Thyroid gland (tissue), 4 donors: Measurements from ENCODE around the gene LRFN2. TPM values are rescaled to one million over a fixed set of nuclear protein-coding genes. Genes with fewer than 3 reads are reported as not detected.

Experiments used
- DNase-seq, 2 donors: peaks; one replicate each; pipeline ENCODE4 v3.0.0-alpha.2; 2019
- H3K27ac ChIP-seq, 3 donors: fragments of 200-600 bp; sonication (generic); 1 replicate in 2 of 3; 2 replicates in 1 of 3; pipeline ENCODE4 v1.5.1; 2016 to 2019; ENCODE audit warnings: mild to moderate bottlenecking in 1 of 3, moderate library complexity in 1 of 3
- H3K27me3 ChIP-seq: fragments of 200-600 bp; sonication (generic); one replicate; pipeline ENCODE4 v1.5.1; 2019
- H3K36me3 ChIP-seq, 2 donors: fragments of 200-600 bp; sonication (generic); one replicate each; pipeline ENCODE4 v1.5.1; 2016 to 2019
- H3K4me1 ChIP-seq, 2 donors: fragments of 200-600 bp; sonication (generic); one replicate each; pipeline ENCODE4 v1.5.1; 2017 to 2019
- H3K4me3 ChIP-seq, 3 donors: fragments of 200-600 bp; sonication (generic); replicated peaks in 1 of 3; 1 replicate in 2 of 3; 2 replicates in 1 of 3; pipeline ENCODE4 v1.5.1; 2016; ENCODE audit warnings: mild to moderate bottlenecking in 1 of 3
- H3K9me3 ChIP-seq: fragments of 200-600 bp; sonication (generic); one replicate; pipeline ENCODE4 v1.5.1; 2017
- CTCF ChIP-seq, 6 experiments: fragments of 200-600 bp in 3 of 6; fragments of 450-650 bp in 3 of 6; sonication (generic) in 3 of 6; IDR thresholded peaks; one replicate each; pipeline ENCODE4 v1.5.1; 2016 to 2019; ENCODE audit warnings: antibody characterized with exemption in 6 of 6, mild to moderate bottlenecking in 2 of 6, inconsistent platforms in 1 of 6, moderate library complexity in 1 of 6
- POLR2A ChIP-seq, 2 donors: fragments of 450-650 bp; IDR thresholded peaks; one replicate each; pipeline ENCODE4 v1.6.1; 2017; ENCODE audit warnings: antibody characterized with exemption in 2 of 2, mild to moderate bottlenecking in 2 of 2, moderate library complexity in 1 of 2
- WGBS, 2 donors: methylation state at CpG; one replicate each; pipeline ENCODE4 v1.1.5; 2017; 5-methylcytosine and 5-hydroxymethylcytosine counted together
- intact Hi-C: fragments of 100-400 bp; cut with DNase I; formaldehyde crosslinking; loops from one replicate; pipeline ENCODE4 v1.15.1; 2023
- total RNA-seq, 4 donors: library from RNA; depleted of rRNA; stranded (reverse); fragments of >200 nt; gene quantifications; one replicate each; pipeline ENCODE4 v1.2.3, GENCODE V29; 2016

The LRFN2 gene
- total RNA-seq, 4 donors from 2014 or later: 0.13 TPM; not detected in 3

GRCh38 chr6:40559056-40559455, 28.1 kb downstream of the LRFN2 start:
- Histone ChIP-seq H3K4me1 (peaks cover 17 to 37% of the 10 kb centered on the region in 2 donors), H3K27me3 (no peaks in the 10 kb centered on the region), H3K9me3 (no peaks in the 10 kb centered on the region), H3K27ac (no peak overlapping the region), H3K36me3 (no peaks in the 10 kb centered on the region), H3K4me3 (no peak overlapping the region)
- 88 to 98% methylated on average over 4 of the region's 4 CpGs for WGBS, 2 donors
- intact Hi-C loops: no loop called here
- TF ChIP-seq CTCF (IDR thresholded peaks at IDR 0.05) (no peak), POLR2A (IDR thresholded peaks at IDR 0.05) (no peak)
- DNase-seq: no peak

- H3K4me1 ChIP-seq: peaks cover 16 to 33% of the 10 kb centered on the region in 2 donors
- H3K4me3 ChIP-seq: no peak overlapping the region
- DNase-seq: no peak
- H3K36me3 ChIP-seq: no peaks in the 10 kb centered on the region
- TF ChIP-seq CTCF (IDR thresholded peaks at IDR 0.05): no peak
- TF ChIP-seq POLR2A (IDR thresholded peaks at IDR 0.05): no peak
- H3K27me3 ChIP-seq: no peaks in the 10 kb centered on the region
- H3K27ac ChIP-seq: no peak overlapping the region
- intact Hi-C loops: no loop called here
- WGBS, 2 donors: 54 to 68% methylated on average over 2 to 3 of the region's 3 CpGs
- no peaks in the 10 kb centered on the region for H3K9me3 ChIP-seq
These were observed 29.1 kb downstream of the LRFN2 start for GRCh38 chr6:40558102-40558501.

- H3K9me3 ChIP-seq: no peaks in the 10 kb centered on the region
These were observed 30.3 kb downstream of the LRFN2 start for GRCh38 chr6:40556881-40557280.

GRCh38 chr6:40556023-40556422, 31.1 kb downstream of the LRFN2 start:
- Histone ChIP-seq H3K4me3 (no peak overlapping the region), H3K27ac (no peak overlapping the region), H3K9me3 (no peaks in the 10 kb centered on the region), H3K4me1 (peaks cover 24 to 45% of the 10 kb centered on the region in 2 donors), H3K27me3 (no peaks in the 10 kb centered on the region), H3K36me3 (no peaks in the 10 kb centered on the region)
- intact Hi-C loops: no loop called here
- TF ChIP-seq CTCF (IDR thresholded peaks at IDR 0.05): no peak
- no peak for TF ChIP-seq POLR2A (IDR thresholded peaks at IDR 0.05)
- DNase-seq: no peak
- WGBS, 2 donors: 44 to 49% methylated on average over 5 of the region's 5 CpGs

More at GRCh38 chr6:40556881-40557280, 30.3 kb downstream of the LRFN2 start:
- no peaks in the 10 kb centered on the region for H3K36me3 ChIP-seq
- intact Hi-C loops: no loop called here
- peaks cover 18 to 37% of the 10 kb centered on the region in 2 donors for H3K4me1 ChIP-seq
- no peak for TF ChIP-seq POLR2A (IDR thresholded peaks at IDR 0.05)
- no peak for TF ChIP-seq CTCF (IDR thresholded peaks at IDR 0.05)
- DNase-seq: no peak
- H3K4me3 ChIP-seq: no peak overlapping the region
- no peaks in the 10 kb centered on the region for H3K27me3 ChIP-seq
- 81 to 93% methylated on average over 7 of the region's 7 CpGs for WGBS, 2 donors
- no peak overlapping the region for H3K27ac ChIP-seq

- peaks cover 24 to 52% of the 10 kb centered on the region in 2 donors for H3K4me1 ChIP-seq
- peak; percentile 67 to 73 for DNase-seq
- H3K27ac ChIP-seq: peak overlapping the region in 1 of 3 donors; percentile 44
- WGBS, 2 donors: 56 to 59% methylated on average over 7 to 8 of the region's 8 CpGs
- no peak overlapping the region for H3K4me3 ChIP-seq
- intact Hi-C loops: no loop called here
- H3K36me3 ChIP-seq: no peaks in the 10 kb centered on the region
- TF ChIP-seq POLR2A (IDR thresholded peaks at IDR 0.05): no peak
- no peak for TF ChIP-seq CTCF (IDR thresholded peaks at IDR 0.05)
- no peaks in the 10 kb centered on the region for H3K9me3 ChIP-seq
- H3K27me3 ChIP-seq: no peaks in the 10 kb centered on the region
These were observed 32.1 kb downstream of the LRFN2 start for GRCh38 chr6:40555092-40555491.
